Smooth muscle cell of the pulmonary artery (primary cell): ENCODE results near the gene PYDC1. TPM values are rescaled to one million over a fixed set of nuclear protein-coding genes. Genes with fewer than 3 reads are reported as not detected.

ENCODE experiments used
- total RNA-seq: library from RNA; depleted of rRNA; stranded (reverse); fragments of >200 nt; gene quantifications from 2 replicates; pipeline ENCODE4 v1.2.3, GENCODE V29; 2014

The PYDC1 gene
- total RNA-seq = not detected in 2 replicates

DNA sequence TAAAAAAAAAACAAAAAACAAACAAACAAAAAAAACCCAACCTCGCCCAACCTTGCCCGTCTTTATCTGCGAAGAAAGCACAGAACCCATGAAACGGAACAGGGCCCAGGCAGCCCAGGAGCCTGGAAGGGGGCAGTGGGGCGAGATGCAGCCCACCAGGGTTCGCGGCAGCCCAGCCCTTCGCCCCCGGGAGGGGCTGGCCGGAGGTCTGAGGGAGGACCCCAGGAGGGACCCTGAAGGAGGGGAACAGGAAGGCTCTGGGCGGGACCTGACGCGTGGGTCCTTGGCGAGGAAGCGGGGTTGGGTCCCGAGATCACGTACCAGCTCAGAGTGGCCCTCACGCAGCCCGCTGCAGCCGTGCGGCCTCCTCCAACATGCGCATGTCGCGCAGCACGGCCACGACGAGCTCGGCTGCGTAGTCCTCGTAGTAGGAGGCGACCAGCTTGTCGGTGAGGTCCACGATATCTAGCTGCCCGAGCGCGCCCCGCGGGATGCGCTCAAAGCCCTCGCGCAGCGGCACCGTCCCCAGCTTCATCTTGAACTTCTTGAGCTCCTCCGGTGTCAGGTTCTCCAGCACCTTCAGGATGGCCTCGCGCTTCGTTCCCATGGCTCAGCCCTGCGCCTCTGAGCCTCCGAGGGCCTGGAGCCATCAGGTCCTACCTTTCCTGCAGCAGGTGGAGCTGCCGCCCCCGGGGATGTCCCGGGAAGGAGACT is at the start of gene PYDC1:
PYDC1 (minus strand) TSS at position 714 of the 714 bp plus-strand sequence; CDS start at position 607, 107 bp downstream.

DNA sequence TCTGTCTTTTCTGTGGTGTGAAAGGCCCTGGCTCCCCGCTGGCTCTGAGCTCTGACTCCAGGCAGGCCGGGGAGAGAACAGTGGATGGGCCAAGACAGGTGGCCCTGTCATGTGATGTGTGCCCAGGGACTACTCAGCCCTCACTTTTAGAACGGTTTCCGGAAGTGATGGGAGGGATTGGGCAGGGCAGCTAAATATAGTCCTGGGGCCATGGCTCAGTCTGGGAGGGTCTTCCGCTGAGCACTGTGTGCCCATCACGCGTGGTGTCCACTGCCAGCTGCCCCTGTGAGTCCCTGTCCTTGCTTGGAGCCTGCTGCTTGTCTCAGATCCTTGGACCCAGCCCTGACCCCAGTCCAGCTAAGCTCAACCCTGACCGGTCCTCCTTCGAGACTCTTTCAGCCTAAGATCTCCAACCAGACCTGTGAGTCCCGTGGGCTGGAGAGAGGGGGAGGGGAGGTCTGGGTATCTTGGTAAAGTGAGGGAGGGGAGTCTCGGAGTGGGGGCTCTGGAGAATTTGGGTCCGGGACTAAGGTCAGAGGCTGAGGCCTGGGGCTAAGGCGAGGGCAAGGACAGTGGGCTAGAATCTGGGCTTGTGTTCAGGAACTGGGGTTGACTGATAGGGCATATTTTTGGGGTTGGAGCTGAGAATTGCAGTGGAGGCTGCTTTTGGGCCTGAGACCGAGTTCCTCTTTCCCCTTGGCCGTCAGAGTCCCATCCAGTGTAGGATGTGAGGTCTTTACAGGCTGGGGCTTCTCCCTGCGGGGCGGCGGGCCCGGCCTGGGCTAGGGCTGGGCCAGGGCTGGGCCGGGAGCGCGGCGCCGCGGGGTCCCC is 2.8 kb downstream of the PYDC1 start, which contains the start of gene TRIM72:
TRIM72 (plus strand) TSS at position 243 of the 831 bp plus-strand sequence. CDS start 620 bp downstream, outside the sequence.

DNA sequence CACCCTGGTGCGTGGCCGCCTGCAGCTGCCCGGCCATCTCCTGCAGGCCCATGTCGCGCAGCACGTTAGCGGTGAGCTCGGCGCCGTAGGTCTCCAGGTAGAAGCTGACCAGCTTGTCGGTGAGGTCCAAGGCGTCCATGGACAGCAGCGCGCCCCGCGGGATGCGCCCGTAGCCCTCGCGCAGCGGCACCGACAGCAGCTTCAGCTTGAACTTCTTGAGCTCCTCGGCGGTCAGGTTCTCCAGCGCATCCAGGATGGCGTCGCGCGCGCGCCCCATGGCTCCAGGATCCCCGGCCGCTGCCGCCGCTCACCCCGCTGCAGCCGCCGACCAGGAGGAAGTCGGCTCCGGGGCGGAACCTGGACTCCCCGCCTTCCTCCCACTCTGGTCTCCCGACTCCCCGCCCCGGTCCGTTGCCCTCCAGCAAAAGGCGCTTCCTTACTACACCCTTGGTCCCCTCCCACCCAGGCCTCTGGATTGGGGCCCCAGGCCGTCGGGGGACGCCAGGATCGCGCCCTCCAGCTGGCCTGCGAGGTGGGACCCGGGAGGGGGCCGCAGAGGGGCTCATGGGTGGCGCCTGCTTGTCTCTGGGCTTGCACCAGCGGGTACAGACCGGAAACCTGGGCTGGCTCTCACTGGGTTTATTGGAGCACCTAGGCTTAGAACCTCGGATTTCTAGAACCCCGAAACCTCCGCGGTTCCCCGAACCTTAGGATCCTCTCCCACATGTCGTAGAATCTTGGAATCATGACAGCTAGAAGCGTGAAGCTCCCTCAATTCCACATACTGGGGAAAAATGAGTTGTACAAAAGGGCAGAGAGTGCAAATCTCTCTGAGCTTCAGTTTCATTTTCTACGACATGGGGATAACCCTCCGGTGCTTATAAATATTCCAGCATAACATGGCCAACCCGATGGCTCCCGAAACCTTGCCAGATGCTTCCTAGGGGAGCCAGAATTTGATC is 14.2 kb downstream of the PYDC1 start, which contains the start of gene PYCARD:
PYCARD (minus strand) TSS at position 347 of the 962 bp plus-strand sequence; CDS start at position 277, 70 bp downstream.

DNA sequence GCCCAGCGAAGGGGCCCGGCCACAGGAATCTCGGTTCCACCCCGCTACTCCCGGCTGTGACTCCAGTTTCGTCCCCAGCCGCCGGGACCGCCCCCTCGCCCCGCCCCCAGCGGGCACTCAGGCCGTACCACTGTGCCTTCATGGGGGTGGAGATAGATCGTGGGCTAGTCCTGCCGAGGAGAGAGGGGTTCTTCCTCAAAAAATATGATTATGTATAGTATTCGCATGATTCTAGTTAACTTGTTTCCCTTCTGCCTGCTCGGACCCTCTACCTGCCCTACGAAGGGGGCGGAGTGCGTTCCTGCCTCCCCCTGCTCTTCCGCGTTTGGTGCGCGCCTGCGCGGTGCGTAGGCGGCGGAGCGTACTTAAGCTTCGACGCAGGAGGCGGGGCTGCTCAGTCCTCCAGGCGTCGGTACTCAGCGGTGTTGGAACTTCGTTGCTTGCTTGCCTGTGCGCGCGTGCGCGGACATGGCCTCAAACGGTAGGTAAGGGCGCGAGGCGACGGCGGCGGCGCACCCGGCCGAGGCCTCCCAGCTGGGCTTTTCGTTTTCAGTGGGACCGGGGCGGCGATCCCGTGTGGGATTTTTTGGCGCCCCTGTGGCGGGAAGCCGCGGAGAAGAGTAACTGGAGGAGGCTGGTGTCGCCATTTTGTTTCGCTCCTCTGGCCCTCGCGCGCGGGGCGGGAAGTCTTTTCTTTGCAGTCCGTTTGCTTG is 37.0 kb downstream of the PYDC1 start, which contains the start of gene FUS:
FUS (plus strand) TSS at position 393 of the 713 bp plus-strand sequence; CDS start at position 469, 76 bp downstream.

Other genes starting within 250 kb of the PYDC1 start
- 28.9 and 50.4 TPM in 2 replicates for gene HSD3B7, start 231.9 kb downstream of the PYDC1 start, total RNA-seq
- 0.85 and 2.6 TPM in 2 replicates for gene STX1B, start 206.5 kb downstream of the PYDC1 start, total RNA-seq
- 25.5 and 36.9 TPM in 2 replicates for gene STX4, start 183.6 kb downstream of the PYDC1 start, total RNA-seq
- gene ZNF668, start 142.9 kb downstream of the PYDC1 start, total RNA-seq = 7.0 and 9.8 TPM in 2 replicates
- 17.5 TPM in 2 replicates for gene ZNF646, start 142.7 kb downstream of the PYDC1 start, total RNA-seq
- gene PRSS53, start 128.2 kb downstream of the PYDC1 start, total RNA-seq = 4.8 and 6.0 TPM in 2 replicates
- gene VKORC1, start 122.3 kb downstream of the PYDC1 start, total RNA-seq = 248 and 295 TPM in 2 replicates
- gene BCKDK, start 108.7 kb downstream of the PYDC1 start, total RNA-seq = 34.1 and 46.7 TPM in 2 replicates
- 41.5 and 41.6 TPM in 2 replicates for gene KAT8, start 99.5 kb downstream of the PYDC1 start, total RNA-seq
- gene PRSS8, start 81.4 kb downstream of the PYDC1 start, total RNA-seq = not detected in 2 replicates
- gene PRSS36, start 67.1 kb downstream of the PYDC1 start, total RNA-seq = 0.59 and 0.73 TPM in 2 replicates
- gene FUS, start 37.0 kb downstream of the PYDC1 start, total RNA-seq = 38.8 and 39.8 TPM in 2 replicates
- 19.2 and 19.9 TPM in 2 replicates for gene PYCARD, start 14.4 kb downstream of the PYDC1 start, total RNA-seq
- gene TRIM72, start 3.0 kb downstream of the PYDC1 start, total RNA-seq = under 0.01 TPM in 1 of 2 replicates, not detected in the other
- gene ITGAM, start 42.8 kb upstream of the PYDC1 start, total RNA-seq = 0.13 TPM in 1 of 2 replicates, not detected in the other
- gene ITGAX, start 138.0 kb upstream of the PYDC1 start, total RNA-seq = not detected in 2 replicates
- not detected in 2 replicates for gene ITGAD, start 176.2 kb upstream of the PYDC1 start, total RNA-seq
- gene COX6A2, start 211.2 kb upstream of the PYDC1 start, total RNA-seq = not detected in 2 replicates
- 0.52 and 1.1 TPM in 2 replicates for gene ZNF843, start 225.7 kb upstream of the PYDC1 start, total RNA-seq
- gene ARMC5, start 242.4 kb upstream of the PYDC1 start, total RNA-seq = 6.6 and 7.3 TPM in 2 replicates